GM20000 (cell line): ENCODE results near the gene SDK2.

Source experiments
- DNase-seq: peaks from one replicate; pipeline ENCODE4 v3.0.0; 2012; ENCODE audit warnings: low spot score
- CTCF ChIP-seq: IDR thresholded peaks from 2 replicates; pipeline ENCODE4 v1.5.1; 2012; ENCODE audit warnings: mild to moderate bottlenecking, control low read depth; ENCODE audit errors: extremely low read depth, missing control alignments

The SDK2 gene

DNA sequence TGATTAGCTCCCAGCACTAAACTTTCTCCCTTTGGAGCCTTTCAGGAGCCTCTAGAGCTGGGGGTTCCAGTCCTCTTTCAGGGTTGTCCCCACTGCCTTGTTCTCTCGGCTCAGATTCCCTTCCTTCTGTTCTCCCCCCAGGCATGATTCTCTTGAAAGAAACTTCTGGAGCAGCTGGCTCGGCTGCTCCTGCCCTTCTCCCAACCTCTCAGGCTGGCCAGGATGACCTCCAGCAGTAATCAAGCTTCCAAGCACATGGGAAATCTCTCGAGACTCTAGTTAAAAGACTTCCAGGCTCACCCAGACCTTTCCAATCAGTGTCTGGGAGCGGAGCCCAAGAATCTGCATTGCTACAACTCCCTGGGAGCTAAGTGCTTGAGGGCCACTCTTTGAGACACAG, 3.6 kb downstream of the SDK2 start:
- no peak for TF ChIP-seq CTCF
- DNase-seq = no peak

GRCh38 chr17:73639932-73640331, 4.3 kb downstream of the SDK2 start:
- no peak for TF ChIP-seq CTCF
- no peak for DNase-seq

DNA sequence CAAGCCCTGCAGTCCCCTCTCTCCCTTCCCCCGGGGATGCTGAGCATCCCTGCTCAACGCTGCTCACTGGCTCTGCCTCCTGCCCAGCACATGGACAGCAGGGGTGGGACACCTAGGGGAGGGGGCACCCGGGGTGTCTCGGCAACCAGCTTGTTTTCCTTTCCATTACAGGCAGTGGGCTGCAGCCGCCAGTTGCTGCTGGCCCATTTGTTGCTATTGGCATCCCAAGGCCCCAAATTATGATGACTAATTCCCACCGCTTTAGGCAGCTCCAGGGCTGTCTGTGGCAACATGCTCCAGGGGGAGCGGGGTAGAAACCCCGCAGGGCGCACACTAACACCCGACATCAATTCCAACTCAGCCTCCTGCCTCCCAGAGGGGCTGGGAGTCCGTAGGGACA, 4.9 kb downstream of the SDK2 start:
- no peak for DNase-seq
- TF ChIP-seq CTCF = no peak

- TF ChIP-seq CTCF = no peak
- no peak for DNase-seq
Measured at GRCh38 chr17:73638556-73638955, 5.7 kb downstream of the SDK2 start.

DNA sequence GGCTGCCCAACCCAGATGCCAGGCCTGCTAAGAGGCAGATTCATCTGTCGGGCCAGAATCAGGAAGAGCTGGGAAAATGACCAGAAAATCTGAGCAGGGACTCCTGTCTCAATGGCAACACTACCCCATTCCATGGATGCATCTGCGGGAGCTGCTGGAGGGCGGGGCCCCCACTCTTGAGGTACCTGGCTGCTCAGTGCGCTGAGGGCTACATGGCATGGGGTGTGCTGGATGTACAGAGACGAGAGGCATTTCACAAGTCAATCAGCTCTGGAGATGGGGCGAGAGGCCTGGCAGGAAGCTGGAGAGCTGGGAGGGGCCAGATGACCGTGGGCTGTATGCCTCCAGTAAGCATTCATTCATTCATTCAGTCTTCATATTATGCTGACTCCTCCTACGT, 6.4 kb downstream of the SDK2 start:
- no peak for DNase-seq
- TF ChIP-seq CTCF = no peak

DNA sequence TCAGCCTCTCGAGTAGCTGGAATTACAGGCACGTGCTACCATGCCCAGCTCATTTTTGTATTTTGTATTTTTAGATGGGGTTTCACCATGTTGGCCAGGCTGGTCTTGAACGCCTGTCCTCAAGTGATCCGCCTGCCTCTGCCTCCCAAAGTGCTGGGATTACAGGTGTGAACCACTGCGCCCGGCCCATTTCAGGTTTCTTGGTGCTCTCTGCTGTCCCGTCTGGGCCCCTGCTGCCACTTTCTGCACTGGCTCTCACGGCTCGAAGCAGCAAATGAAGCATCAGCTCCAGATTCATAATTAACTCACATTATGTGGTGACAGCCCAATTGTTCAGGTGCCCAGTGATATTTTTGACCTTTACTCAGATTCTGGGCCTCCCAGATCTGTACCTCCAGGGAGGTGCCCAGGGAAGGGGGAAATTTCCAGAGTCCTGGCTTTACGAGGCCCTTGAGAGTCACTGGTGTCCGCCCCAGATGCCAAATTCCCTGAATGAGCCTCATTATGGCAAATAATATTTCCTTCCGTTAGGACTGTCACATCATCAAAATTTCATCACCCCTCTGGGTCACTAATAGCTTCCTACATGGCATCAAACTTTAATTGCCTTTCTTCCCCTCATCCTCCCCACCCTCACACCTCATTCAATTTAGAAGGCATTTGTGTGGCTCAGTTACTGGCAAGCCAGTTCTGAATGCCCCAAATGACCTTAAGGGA, 9.0 kb downstream of the SDK2 start:
- no peak for DNase-seq
- no peak for TF ChIP-seq CTCF

DNA sequence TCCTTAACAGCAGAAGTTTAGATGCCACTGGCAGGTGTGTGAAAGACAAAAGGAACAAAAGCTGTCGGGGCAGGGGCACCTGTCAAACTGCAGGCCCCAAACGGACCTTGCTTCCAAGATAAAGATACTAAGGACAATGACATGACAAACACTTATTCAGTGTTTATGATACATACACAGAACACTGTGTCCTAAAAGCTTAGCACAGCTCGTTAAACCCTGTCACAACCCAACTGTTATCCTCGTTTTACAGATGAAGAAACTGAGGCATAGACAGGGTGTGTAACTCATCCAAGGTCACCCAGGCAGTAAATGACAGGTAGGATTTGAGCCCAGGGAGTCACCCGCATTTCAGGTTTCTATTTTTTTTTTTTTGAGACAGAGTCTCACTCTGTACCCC, 9.6 kb downstream of the SDK2 start:
- no peak for DNase-seq
- TF ChIP-seq CTCF = no peak
